HG03045 (cell line): ENCODE data around the gene WDR5.

Source experiments
- ATAC-seq: cut with Tn5 transposase; IDR thresholded peaks from one replicate; pipeline ENCODE4 v1.9.1; 2021; ENCODE audit warnings: mild to moderate bottlenecking, moderate library complexity; ENCODE audit not compliant: unreplicated experiment

The WDR5 gene

DNA sequence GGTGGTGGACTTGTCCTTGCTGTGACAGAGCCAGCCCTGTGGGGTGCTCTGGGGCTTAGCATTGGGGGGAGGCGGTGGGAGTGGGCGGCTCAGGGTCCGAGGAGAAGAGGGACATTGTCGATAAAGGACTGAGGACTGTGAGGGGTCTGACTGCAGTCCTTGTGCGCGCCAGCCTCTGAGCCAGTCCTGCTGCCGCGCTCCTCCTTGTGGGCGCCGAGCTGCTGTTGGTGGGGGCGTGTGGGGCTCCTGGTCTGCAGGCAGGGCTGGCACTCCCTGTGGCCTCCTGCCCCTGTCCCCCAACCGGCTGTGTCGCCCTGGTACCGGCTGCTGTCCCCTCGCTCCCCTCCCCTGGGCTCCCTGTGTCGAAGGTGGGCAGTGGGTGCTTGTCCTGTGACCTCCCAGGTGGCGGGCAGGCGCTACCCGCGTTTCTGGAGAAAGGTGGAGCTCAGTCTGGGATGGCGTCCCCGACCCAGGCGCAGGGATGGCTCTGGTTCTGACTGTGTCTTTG is 21.6 kb downstream of the WDR5 start:
- no peak for ATAC-seq

DNA sequence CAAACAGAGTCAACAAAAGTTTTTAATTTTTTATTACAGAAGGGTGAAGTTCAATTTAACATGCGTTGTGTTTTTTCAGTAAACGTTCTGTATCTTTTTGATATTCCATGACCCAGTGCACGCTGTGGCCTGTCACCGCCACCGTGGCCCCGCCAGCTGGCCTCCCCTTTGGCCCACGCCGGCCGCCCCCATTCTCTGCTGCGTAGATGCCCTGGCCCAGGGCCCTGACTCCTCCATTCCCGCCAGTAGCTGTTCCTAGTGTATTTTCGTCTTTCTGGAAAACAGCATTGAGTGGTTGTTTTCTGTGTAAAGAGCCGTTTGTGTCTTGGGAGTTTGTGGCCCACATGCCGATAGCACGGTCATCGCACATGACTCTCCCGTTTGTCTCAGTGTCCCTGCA is 22.4 kb downstream of the WDR5 start:
- no peak for ATAC-seq

DNA sequence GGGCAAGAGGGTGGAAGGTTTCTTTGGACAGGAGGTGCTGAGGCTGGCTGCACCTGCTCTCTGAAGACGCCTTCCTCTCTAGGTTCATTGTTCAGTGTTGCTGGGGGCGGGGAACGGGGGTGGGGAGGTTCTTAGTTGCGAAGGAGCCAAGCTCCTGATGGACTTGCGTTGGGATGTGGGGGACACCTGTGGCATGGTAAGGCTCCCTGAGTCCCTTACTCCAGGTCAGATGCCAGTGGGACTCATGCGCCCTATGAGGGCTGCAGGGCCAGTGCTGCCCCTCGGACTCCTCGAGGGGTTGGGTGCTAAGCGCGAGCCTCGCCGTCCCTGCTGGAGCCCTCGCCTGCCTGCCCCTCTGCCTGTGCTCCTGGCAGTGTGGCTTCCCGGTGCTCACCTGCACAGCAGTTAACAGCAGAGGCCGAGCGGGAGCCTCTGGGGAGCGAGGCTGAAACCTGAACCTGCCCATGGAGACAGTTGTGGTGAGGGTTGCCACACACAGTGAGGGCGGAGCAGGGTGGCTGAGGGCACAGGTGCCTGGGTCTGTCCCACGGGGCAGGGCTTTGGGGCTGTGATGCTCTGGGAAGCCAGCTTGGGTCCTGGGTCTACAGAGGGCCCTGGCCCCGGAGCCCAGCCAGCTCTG is 23.0 kb downstream of the WDR5 start:
- no peak for ATAC-seq

DNA sequence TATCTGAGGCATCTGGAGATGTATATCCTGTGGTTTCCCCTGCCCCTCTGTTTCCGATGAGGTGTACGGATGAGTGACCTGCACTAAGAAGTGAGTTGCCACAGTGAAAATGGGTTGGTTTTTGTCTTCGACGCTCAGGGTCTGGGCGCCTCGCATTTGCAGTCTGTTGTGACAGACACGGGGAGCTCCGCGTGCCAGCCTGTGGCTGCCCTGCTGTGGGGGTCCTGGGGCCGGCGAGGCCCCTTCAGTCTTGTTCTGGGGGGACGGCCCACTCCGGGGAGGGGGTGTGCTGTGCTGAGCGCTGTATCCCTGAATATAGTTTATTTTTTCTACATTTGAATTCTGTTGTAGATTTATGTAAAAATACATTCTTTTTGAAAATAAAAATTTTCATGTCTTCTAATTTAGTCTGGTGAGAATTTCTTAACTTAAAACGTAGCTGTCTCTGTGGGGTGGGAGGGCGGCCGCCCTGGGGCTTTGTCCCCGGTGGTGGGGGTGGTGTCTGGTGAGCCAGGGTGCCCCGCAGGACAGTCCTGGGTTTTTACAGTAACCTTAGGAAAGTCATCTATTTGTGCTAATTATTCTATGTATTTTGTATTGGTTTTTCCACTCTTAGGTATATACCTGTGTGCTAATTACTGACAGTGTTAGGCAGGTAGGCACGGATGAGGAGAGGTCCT is 23.8 kb downstream of the WDR5 start:
- no peak for ATAC-seq

DNA sequence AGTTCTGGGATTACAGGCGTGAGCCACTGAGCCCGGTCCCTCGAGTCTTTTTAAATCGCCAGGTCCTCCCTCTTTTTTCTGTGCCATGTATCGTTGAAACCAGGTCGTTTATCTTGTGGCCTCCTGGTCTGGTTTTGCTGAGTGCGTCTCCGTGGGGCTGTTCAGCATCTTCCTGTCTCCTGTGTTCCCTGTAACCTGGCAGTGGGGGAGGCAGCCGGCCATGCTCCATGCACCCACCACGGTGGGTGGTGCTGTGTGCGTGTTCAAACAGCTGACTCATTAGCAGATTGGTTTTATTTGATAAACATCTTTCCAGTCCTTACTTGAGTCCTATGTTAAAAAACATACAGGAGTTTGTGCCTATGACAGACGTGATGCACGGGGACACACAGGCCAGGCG is 25.8 kb downstream of the WDR5 start:
- ATAC-seq: no peak

DNA sequence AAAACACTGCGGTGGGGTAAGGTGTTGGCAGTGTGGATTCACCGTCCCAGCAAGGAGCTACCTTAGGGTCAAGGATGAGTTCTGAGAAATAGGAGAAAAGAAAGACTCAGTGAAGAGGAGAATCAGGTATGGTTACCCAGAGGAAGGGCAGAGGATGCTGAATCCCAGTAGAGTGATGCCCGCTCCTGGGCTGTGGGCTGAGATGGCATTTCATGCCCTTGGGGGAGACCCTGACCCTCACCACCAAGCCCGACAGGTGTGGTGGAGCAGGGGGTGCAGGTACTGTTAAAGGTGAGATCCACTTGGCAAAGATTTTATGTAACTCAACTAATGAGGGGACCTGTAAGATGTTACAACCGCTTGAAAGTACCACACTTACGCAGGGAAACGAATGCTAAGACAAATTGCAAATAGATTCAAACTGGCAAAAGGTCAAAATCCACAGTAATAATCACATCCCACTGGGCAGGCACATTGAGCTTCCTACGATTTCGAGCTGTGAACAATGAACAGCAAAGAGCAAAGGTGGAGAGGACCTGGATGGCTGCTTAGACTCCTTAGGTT is 26.4 kb downstream of the WDR5 start:
- no peak for ATAC-seq

DNA sequence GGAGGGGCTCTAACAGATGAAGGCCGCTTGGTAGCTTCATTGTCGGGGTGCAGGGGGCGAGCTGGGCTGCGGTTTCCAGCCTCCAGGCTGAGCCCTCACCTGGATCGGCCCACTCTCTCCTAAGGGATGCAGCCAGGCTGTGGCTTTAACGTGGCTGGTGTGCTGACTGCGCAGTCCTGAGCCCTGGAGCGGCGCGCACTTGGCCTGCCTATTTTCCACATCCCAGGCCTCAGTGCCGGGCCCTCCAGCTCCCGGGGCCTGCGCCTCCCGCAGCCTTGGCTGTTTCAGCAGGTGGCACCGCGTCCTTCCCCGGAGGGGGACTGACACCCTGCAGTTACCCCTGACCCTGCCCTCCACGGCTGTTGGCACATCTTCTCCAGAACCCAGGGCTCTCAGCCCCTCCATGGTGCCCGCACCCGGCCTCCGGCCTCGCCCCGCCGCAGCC is 27.1 kb downstream of the WDR5 start:
- no peak for ATAC-seq

DNA sequence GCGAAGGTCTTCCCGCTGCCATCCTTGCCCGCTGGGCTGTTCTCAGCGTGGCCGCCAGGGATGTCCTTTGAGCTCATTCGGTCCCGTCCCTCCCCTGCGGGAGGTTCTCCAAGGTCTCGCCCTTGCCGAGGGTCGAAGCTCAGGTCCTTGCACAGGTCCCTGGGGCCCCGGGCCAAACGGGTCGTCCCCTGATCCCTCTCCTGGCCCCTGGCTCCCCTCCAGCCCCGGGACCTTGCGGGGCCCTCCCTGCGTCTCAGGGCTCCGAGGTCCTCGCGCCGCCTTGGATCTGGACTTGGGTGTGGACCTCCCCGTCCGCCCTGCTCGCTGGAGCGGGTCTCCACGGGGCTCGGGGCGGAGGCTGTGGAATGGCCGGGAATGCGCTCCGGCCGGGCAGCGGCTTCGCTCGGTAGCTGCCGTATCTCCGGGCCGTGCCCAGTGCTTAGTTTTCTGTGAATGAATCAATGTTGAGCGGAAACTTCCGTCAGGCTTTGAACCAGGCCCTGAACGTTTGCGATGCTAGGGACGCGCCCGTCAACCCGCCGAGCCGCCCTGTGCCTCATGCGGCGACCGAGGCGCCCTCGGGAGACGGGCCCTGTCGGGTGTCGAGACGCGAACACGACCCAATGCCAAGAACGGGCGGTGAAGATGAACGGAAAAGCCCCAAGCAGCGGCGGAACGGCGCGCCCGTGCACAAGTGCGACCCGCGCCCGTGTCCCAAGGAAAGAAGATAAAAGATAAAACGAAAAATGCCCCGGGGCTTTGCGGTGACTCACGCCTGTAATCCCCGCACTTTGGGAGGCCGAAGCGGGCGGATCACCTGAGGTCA is 27.7 kb downstream of the WDR5 start:
- no peak for ATAC-seq

DNA sequence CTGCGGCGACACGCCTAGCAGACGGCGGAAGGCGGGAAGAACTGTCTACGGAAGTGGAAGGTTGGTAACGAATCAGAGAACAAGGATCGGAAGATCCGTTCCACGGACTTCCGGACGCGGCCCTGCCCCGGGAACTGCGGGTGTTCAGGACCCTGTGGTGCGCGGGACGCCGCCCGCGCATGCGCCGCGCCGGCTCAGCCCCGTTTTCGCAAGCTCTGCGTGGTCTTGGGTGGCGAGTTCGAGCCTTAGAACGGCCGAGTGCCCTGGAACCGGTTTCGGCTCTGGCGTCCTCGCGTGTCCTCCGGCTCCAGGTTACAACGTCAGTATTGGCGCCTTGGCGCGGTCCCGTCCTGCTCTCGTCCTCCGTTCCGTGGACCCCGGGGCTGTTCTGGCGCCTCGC is 29.0 kb downstream of the WDR5 start:
- no peak for ATAC-seq

DNA sequence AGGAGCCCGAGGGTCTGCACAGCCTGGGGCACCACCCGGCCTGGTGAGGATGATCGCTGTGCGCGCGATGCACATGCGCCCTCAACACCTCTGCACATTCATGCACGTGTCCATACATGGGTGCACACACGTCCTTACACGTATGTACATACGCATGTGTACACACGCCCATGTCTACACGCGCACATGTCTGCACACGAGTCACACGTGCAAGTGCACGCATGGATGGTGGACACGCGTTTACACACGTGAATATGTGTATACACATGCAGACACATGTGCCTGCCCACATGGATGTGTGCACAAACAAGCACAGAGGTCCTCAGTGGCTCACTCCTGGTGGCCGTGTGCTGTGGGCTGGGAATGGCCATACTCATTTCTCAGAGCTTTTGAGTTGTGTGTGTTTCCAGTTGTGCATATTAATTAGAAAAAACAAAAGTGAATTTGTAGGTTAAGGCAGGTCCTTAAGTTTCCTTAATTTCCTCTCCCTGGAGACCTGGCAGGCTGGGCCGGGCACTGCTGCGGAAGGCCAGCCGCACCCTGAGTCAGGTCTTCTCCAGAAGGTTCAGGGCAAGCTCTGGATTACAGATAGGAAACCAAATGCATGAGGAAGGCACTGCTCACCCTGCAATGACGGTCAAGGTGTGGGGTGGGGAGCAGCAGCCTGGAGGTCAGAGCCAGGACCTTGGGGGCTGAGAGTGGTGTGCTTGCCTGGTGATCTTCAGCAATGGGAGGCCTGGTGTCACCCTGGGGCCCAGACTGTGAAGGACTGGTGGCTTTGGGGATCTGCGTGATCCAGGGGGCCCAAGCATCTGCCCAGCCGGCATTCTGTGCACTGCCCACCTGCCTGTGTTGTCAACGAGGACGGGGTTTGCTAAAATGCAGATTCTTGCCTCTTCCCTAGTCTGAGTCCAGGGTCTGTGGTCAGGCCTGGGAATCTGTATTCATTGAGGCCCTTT is 29.8 kb downstream of the WDR5 start:
- ATAC-seq: no peak

DNA sequence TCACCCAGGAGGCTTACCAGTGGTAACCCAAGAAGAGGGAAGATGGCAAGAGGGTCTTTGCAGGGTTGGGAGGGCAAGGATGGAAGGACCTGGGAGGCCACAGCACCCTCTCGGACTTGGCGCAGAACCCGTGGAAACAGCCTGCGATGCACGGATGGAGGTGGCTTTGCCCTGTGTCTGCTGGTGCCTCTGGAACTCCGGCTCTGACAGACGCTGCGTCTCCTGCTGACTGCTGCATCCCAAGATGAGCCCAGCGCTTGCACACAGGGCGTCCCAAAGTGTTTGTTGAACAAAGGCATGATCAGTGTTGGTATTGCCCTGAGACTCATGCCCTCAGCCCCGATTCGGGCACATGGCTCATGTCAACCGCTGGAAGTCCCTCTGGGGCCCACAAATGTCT is 30.5 kb downstream of the WDR5 start:
- no peak for ATAC-seq

DNA sequence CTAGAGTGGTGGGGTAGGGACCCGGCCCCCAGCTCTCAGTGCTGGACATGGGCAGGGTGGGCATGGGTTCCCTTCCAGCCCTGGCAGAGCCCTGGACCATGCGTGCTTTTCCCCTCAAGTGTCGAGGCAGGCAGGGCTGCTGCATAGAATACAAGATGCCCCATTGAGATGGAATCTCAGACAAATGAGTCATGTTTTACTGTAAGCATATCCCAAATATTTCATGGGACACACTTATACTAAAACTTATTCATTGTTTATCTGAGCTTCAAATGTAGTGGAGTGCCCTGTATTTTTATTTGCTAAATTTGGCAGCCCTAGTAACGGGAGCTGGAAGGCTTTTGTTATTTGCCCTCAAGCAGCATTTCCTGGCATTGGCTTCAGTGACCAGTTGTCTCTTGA is 31.6 kb downstream of the WDR5 start:
- no peak for ATAC-seq

DNA sequence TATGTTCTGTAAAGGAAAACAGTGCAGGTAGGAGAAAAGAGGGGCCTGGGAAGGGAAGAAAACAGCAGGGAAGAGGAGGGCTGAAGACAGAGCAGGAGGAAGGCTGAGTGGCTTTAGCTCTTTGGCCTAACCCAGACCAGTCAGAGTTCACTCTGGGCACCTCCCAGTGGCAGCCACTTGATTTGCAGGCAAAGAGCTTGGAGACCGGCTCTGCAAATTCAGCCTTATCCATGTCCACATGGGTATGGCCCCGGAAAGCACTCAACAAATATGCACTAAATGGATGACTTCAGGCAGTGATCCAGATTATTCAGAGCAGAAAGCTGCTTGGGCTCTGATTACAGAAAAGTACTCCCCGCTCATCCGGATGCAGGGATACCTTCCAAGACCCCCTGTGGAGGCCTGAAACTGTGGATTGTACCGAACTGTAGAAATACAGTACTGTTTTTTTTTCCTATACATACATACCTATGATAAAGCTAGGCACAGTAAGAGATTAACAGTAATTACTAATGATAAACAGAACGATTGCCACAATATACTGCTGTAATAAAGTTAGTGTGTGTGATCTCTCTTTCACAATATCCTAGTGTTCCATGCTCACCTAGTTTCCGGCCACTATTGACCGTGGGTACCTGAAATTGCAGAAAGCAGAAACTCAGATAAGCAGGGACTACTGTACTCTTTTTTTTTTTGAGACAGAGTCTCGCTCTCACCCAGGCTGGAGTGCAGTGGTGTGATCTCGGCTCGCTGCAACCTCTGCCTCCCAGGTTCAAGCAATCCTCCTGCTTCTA is 33.1 kb downstream of the WDR5 start:
- no peak for ATAC-seq

DNA sequence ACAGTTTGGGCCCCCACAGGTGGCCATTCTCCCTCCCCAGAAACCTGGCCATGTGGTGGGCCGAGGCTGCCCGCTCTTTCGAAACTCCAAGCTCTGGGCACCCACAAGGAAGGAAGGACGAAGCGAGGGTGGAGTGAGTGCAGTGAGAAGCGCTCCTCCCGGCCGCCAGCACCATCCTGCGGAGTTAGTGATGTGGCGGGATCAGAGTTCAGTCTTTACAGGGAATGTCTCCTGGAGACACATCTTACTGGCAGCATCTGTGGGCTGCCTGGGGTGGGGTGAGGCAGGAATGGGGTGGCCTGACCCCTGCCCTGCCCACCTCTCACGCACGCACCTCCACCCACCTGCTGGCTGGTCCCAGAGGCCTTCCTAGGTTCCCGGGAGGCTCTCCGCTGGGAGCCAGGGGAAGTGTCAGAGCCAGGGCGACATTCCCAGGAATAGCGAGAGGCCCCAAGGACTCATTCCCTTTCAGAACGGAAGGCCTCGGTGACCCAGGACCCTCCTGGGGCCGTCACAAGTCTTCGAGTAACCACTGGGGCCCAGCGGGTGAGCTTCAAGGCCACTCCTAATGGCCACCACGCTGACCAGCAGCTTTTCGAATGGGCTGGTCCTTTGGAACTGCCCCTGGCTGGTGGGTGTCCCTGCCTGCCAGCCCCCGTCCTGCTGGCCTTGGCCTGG is 34.0 kb downstream of the WDR5 start:
- no peak for ATAC-seq

DNA sequence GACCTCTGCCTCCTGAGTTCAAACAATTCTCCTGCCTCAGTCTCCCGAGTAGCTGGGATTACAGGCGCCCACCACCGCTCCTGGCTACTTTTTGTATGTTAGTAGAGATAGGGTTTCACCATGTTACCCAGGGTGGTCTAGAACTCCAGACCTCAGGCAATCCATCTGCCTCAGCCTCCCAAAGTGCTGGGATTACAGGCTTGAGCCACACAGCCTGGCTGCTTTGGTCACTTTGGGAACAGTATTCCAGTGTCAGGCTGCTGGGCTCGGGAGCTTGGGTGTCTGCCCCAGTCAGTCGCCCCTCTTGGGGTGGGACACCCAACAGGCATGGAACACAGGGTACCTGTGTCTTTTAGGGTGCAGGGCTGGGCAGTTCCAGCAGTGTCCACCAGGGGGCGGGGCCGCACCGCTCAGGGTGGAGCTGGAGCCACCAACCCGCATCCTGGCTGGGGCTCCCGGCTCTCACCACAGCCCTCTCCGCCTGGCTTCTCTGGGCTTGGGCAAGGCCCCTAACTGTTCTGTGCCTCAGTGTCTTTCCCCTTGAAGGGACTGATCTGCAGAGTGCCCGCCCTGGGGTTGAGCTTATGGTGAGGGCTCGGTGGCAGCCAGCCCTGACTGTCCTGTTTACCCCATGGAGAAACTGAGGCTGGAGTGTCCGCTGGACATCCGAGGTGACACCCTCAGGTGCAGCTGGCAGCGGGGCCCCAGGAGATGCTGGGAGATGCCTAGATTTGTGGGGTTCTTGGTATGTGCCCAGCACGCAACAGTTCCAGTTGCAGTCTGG is 34.8 kb downstream of the WDR5 start:
- ATAC-seq: no peak

DNA sequence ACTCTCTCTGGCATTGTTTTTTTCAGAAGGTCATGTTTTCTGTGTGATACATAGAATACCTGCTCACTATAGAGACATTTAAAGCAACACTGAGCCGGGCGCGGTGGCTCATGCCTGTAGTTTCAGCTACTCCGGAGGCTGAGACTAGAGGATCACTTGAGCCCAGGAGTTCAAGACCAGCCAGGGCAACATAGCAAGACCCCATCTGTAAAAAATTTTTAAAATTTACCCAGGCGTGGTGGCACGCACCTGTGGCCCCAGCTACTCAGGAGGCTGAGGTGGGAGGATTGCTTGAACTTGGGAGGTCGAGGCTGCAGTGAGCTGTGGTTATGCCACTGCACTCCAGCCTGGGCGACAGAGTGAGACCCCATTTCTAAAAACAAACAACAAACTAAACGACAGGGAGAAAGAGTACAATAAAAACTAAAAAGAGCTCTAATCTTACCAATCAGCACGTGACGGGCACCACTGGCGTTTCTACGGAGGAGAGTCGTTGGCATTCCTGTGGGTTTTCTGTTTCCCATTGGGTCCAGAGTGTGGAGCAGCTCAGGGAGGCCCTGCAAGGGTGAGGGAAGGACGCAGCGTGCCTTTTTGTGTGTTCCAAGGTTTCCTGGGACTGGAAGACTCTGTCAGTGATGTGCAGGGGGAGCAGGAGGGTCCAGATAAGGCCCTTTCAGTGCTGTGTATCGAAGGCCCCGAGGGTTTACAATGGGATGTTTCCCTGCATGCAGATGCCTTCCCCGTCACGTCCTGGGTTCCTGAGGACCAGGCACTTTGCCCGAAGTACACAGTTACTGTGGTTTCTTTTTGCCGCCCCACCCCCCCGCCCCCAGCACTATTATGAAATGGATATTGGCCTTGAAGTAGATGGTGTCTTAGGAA is 35.7 kb downstream of the WDR5 start:
- ATAC-seq: no peak
